HG03565 (cell line): ENCODE results near the gene DUSP12.

Experiments used
- ATAC-seq: cut with Tn5 transposase; IDR thresholded peaks from one replicate; pipeline ENCODE4 v1.9.1; 2021; ENCODE audit warnings: mild to moderate bottlenecking, moderate library complexity; ENCODE audit not compliant: unreplicated experiment

Gene DUSP12

GRCh38 chr1:161726473-161727255, 22.9 kb upstream of the DUSP12 start:
- ATAC-seq = peak; percentile 28

DNA sequence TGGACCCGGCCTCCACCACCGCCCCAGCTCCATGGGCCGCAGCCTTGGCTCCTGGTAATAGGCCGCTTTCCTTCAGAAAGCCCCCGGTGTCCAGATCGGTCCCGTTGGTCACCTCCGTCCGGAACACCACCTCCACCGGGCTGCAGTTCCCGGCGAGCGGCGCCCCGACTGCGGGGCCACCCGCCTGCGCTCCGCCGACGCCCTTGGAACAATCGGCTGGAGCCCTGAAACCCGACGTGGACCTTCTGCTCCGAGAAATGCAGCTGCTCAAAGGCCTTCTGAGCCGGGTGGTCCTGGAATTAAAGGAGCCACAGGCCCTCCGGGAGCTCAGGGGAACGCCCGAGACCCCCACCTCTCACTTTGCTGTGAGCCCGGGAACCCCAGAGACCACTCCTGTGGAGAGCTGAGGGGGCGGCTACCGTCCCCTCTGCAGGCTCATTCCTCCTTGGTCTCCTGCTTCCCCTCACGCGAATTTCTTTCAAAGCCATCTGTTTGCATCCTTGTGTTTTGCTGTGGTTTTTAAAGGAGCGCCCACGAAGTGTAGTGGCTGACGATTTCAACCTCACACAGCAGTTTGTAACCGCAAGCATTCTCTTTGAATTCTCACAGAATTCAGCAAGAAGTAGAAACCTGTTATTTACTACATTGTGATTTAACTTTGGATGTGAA, 22.2 kb upstream of the DUSP12 start:
- ATAC-seq = no peak

GRCh38 chr1:161728376-161729226, 21.0 kb upstream of the DUSP12 start:
- no peak for ATAC-seq

DNA sequence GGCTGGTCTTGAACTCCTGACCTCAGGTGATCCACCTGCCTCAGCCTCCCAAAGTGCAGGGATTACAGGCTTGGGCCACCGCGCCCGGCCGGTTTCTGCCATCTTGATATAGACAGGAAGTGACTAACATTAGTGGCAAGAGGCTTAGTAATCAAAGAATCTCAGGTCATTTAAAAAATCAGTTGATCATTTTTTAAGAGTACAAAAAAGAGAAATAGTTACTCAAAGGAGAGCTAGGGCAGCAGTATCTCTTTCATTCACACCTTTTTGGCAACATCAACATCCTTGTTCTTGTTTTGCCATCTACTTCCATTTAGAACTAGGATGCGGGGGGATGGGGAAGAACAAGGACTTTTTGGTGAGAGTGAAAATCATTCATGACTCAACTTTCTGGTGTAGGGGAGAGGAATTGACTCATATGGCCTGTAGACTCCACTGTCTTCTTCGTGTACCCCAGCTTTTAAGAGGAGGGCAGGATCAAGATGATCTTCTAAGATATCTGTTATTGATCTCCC, 19.5 kb upstream of the DUSP12 start:
- no peak for ATAC-seq

DNA sequence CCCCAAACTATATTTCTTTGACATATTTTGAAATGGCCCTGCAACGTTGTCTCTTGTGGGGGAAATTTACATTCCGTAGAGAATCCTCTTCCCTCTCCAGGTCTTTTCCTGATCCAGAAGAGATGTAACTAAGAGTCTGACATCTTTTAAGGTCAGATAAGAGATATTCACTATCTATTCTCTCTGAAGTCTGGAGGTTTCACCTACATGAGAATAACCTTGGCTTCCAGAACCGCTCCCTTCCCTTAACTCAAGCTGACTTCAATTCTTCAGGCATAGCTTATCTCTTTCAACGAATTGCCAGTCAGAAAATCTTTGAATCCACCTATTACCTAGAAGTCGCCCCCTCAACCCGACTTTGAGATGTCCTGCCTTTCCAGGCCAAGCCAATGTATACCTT, 18.3 kb upstream of the DUSP12 start:
- no peak for ATAC-seq

DNA sequence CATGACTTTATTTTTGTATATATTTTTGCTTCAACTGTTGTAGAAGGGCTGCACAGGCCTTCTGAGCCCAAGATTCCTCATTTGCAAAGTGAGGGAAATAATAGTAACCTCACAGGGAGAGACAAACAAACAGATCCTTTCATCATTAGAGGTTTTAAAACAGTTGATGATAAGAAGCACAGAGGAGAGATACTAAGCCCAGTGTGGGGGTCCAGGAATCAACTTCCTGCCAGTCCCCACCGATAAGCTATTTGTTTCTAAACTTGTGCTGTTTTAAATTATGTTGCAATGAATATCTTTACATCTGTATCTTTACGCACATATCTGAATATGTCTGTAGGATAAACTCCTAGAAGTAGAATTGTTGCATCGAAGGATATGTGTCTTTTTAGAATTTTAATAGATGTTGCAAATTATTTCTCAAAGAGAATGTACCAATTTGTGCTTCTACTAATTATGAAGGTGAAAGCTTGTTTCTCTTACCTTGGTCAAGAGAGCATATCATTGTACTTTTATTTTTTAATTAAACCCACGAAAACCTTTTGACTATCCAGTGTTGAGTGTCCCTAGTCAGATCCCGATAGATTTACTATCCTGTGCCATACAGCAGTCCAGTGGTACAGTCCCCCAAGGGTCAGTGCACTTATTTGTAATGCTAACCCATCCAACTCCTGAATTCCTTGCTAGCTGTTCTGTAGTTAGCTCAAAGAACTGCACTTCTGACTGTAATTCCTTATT, 17.4 kb upstream of the DUSP12 start:
- ATAC-seq = no peak

GRCh38 chr1:161733526-161733925, 16.1 kb upstream of the DUSP12 start:
- ATAC-seq = no peak

- no peak for ATAC-seq
These were observed 13.7 kb upstream of the DUSP12 start for GRCh38 chr1:161735837-161736236.

DNA sequence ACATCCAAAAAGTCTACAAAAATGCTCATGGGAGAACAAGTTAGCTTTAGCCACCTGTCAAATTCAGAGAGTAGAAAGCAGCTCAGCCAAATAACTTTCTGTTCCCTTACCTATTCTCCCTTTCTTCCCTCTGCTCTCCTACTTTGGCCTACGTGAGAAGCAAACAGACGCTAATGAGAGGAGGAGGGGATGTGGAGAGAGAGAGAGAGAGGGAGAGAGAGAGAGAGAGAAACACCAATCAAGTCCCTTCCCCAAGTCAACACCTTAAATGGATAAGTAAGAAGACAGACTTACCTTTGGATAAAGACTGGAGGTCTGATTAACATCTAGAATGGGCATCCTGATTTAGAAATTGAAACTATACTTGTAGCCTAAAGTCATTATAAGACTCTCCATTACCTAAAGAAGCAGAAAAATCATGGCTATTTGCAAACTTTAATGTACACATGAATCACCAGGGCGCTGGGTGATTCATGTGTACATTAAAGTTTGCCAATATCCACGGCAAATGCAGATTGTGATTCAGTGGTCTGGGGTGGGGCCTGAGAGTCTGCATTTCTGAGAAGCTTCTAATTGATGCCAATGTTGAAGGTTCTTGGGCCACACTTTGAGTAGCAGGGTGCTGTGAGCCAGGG, 13.1 kb upstream of the DUSP12 start:
- no peak for ATAC-seq

- ATAC-seq = no peak
These were observed 12.0 kb upstream of the DUSP12 start for GRCh38 chr1:161737625-161738024.

GRCh38 chr1:161738627-161739287, 10.8 kb upstream of the DUSP12 start:
- peak; percentile 45 for ATAC-seq

- no peak for ATAC-seq
These were observed 9.6 kb upstream of the DUSP12 start for GRCh38 chr1:161739865-161740566.

DNA sequence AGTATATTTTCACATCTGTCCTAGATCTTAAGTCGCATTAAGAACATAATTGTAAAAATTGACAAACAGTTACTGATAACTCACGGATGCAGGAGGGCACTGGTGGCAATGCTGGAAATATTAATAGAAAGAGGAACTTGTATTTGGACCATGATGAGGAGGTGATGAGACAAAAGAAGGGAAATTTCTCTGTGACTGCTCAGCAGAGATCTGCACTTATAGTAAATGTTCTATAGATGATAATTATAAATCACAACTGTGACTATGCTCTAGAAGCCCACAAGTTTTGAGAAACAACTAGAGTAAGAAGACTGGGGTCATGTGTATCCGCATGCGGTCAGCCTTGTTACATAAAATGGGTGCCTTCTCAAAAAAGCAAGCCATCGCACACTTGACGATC, 8.7 kb upstream of the DUSP12 start:
- ATAC-seq = no peak

DNA sequence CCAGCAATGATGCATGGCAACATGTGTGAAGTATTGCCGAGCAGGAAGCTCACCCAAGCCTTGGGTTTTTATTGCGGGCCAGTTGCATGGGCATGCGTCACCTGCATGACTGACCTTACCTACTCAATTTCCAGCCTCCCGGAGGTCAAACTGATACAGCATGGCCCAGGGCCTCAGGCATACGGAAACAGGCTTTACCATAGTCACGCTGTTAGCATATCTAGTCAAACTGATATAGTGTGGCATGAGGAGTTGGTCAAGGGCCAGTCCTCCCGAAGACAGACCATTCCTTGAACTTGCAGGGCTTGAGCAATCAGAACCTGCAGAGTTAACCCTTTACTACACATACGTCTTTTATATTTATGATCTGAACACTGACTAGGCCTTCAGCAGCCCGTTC, 6.4 kb upstream of the DUSP12 start:
- no peak for ATAC-seq

DNA sequence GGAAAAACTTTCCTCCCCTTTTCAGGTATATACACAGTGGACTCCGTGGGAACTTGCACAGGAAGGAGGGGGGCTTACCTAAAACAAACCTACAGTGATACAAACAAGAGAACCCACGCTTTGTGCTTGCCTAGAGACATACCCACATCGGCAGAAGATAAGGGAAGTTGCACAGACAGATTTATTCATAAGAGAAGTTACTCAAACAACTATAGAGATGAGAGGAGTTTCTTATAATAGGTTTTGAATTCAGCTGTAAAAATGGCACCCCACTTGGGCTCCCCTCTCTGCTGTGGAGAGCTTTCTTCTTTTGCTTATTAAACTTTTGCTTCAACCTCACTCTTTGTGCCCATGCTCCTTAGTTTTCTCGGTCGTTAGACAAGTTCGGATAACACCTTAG, 1.8 kb upstream of the DUSP12 start:
- ATAC-seq = no peak

DNA sequence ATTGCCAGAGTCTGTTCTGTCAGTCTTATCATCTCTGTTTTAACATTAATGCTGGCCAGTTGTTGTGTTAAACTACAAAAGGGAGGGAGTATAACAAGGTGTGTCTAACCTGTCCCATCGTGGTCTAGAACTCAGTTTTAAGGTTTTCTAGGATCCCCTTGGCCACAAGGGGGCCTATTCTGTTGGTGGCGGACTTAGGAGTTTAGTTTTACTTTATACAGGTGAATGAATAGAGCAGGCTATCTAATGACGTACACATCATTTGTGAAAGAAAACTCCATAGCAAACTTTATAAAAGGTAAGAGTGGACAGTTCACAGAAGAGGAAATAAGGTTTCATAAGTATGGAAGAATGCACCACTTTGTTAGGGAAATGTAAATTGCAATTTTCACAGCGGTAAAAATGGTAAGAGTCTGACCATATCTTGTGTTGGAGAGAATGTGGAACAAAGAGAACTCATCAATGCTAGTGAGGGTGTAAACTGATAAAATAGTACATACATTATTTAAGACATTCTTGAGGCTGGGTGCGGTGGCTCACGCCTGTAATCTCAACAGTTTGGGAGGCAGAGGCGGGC, 14.0 kb downstream of the DUSP12 start:
- no peak for ATAC-seq

GRCh38 chr1:161766102-161766981, 16.8 kb downstream of the DUSP12 start, which contains the start of gene ATF6:
ATF6 (plus strand) TSS chr1:161766320; CDS start chr1:161766361, 41 bp downstream.
- peak; percentile 39 for ATAC-seq

DNA sequence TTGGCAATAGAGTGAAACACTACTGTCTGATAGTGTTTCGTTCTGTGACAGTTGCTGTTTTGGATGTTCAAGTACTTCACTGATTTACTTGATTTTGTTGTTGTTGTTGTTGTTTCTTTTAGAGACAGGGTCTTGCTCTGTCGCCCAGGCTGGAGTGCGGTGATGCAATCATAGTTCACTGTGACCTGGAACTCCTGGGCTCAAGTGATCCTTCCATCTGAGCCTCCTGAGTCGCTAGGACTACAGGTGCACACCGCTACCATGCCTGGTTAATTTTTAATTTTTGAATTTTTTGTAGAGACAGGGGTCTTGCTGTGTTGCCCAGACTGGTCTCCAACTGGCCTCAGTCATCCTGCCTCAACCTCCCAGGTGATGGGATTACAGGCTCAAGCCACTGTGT, 18.9 kb downstream of the DUSP12 start:
- ATAC-seq = no peak
